GM21423 (cell line): ENCODE measurements around the gene GRM8.

Experiments used
- ATAC-seq: cut with Tn5 transposase; IDR thresholded peaks from one replicate; pipeline ENCODE4 v1.9.1; 2021; ENCODE audit warnings: mild to moderate bottlenecking, moderate library complexity; ENCODE audit not compliant: unreplicated experiment

The GRM8 gene

DNA sequence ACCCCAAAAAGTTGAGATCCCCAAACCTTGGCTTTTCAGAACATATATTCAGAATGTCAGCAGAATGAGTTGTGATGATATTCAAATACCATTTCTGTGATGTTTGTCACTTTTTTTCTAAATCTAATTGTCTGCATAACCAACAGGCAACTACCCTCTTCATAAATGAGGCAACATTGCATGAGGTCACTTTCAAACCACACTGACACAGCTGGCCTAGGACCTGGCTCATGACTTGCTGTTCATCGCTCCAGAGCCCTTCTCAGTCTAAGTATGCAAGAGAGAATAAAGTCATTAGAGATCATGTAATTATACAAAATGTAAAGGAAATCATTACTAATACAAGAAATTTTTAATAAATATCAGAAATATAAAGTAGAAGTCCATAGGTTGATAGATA lies 681.9 kb downstream of the GRM8 start:
- ATAC-seq, result no peak

DNA sequence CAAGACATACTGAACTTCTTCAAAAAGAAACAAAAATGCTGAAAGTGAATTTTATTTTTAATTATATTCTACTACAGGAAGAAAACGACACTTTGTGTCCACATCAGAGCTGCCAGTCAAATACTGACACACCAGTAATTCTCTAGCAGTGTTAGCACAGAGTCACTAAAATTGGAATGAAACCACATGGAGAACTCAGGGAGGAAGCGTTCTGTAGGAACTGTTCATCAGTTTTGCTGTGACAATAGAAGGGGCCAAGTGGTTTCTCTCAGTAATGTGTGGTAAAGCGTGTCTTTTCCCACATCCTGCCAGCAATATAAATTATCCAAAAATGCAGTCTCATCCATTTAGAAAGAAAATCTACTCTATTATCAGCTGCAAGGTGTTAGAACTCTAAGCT lies 683.3 kb downstream of the GRM8 start:
- ATAC-seq, result no peak

DNA sequence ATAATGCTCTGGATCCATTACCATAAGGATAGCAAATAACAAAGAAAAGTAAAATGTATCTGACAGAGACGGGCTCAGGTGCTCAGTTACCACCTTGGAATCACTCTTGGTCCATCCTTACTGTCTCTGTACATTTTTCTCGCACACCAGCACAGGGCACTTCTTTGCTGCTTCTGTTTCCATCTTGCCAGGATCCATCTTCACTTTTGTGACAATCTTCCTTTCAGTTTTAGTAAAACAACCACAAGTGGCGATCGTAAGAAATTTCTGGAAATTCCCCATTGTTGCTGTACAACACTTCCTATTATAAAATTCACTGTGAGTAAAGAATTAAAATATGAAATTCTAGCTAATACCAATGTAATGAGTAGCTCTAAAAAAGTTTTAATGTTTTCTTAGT lies 695.5 kb downstream of the GRM8 start:
- ATAC-seq, result no peak

DNA sequence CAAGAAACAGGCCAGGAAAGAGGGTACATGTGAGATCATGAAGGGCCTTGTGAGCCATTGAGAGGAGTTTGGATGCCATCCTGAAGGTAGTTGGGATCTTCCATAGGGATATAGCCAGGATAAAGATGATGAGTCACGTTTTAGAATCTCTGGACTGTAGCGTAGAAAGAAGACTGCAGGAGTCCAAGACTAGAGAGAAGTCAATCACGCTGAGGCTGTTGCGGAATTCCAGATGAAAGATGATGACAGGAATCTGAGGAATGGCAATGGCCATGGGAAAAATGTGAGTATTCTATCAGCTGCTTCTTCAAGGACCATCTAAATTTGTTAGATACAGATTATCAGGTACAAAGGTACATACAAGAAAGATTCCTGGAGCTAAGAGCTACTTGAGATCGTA lies 711.3 kb downstream of the GRM8 start:
- no peak for ATAC-seq

DNA sequence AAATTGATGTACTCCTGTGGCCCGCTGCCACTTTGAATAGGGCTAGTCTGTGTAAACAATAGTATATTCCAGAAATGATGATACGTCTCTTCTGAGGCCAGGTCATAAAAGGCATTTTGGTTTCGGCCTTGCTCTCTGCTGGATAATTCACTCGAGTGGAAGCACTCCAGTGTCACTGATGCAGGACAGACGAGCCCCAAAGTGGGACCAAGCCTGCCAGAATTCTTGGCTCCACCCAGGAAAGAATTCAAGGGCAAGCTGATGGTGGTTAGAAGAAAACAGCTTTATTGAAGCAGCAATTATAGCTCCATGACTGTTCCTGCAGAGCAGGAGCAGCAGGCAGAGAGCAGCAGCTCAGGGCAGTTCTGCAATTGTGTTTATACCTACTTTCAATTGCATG lies 717.6 kb downstream of the GRM8 start:
- ATAC-seq, result no peak

DNA sequence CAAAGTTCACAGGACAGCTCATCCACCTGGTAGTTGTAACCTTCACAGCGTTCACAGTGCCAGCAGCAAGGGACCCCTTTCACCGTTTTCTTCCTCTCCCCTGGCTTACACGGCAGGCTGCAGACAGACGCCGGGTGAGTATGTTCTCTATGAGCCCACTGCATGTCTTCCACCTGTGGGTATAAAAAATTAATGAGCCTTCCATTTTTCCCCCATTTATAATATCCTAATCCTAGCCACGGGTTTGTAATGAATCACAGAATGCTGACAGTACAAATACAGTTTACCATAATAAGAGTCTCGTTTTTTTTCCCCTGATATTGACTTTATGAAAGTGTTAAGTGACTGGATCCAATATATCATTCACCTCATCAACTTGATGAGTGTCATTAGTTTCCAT lies 719.0 kb downstream of the GRM8 start:
- no peak for ATAC-seq

DNA sequence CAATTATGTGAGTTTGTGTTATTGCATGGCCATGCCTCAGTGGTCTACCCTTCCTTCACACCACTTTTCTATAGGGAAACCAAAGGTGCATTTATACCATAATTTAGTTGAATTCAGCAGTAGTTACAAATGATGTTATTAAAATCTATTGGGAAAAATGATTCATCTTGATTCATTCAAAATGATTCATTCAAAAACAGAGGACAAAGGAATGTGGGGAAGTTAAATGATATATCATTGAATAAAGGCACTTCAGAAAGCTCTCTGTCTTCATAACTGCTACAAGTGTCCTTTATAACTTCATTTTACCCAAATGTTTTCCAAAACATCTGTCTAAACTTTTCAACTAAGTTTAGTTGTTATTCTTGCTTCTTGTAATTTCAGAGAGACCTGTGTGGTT lies 722.9 kb downstream of the GRM8 start:
- no peak for ATAC-seq

DNA sequence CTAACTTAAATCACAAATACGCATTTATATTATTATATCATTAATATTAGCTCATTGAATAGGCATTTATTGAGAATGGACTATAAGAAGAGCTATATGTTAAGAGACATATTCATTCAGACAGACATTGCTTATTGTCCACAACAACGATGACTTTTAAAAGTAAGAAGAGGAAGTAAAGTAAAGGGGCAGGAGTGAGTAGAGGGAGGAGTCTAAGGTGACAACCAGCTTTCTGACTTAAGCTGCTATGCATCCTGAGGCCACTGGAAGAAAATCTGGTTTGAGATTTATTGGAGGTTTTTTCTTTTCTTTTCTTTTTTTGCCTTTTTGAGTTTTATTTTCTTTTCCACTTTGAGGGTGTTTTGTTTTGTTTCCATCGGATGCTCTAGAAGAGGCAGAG lies 723.5 kb downstream of the GRM8 start:
- ATAC-seq, result no peak

DNA sequence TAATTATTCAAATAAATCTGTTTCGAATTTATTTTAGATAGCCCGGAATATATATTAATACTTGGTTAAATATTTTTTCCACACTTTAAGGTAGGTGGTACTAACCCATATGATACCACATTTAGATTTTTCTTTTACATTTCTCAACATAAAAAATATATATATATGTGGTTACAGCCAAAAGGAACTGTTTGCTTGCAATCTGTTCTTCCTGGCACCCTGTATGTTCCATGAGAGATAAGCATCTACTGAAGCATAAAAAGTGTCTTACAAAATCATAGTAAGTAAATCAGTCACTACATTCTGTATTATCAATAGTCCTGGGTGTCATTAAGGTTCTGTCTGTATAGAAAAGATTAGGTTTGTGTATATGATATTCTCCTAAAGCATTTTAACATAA lies 726.8 kb downstream of the GRM8 start:
- no peak for ATAC-seq

DNA sequence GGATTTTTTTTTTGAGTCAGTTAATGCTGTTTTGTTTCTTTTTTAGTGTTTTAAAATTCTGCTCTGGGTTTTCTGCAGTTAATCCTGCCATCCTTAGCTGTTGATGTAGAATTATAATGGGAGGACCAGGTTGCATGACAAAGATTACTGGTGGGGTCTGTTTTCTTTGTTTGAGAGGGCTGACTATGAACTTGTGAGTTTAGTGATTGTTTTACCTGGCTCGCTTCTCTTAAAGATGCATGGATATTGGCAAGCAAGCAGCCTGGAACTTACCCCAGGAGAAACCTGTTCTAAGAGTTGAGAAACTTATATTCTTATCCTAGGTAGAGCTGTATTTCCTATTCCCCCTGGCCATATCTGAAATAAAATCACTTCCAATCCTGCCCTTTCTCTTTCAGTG lies 727.8 kb downstream of the GRM8 start:
- ATAC-seq, result no peak

DNA sequence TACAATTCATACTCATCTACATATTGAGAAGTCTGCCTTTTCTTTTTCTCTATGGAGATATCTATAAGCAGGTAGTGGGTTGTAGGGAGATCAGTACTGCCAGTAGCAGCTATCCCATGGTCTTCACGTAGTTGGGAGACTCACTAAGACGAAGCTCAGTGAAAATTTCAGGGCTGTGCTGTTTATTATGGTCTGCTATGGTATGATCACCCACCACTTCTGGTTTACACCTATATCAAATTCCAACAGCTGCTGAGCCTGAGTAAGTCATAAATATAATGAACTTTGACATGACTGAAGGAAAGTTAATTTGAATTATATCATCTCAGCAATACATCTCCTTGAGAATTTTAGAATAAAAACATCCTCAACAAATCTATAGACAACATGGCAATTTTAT lies 741.7 kb downstream of the GRM8 start:
- ATAC-seq, result no peak

DNA sequence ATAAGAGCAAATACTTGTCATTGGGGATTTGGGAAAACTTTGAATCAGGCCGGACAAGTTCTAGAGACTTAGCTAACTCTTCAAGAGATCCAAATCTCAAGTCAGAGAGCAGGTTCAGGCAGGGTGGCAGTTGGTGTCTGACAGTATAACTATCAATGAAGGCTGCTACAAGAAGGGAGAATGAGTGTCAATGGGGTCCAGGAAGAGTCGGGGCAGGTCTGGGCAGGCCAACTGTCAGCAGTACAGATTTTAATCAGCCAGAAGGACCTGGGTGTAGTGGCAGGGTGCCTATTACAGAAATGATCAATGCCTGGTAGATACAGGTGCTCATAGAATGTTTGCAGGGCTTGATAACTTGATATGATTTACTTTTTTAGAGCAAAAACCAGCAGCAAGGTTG lies 751.1 kb downstream of the GRM8 start:
- ATAC-seq, result no peak

DNA sequence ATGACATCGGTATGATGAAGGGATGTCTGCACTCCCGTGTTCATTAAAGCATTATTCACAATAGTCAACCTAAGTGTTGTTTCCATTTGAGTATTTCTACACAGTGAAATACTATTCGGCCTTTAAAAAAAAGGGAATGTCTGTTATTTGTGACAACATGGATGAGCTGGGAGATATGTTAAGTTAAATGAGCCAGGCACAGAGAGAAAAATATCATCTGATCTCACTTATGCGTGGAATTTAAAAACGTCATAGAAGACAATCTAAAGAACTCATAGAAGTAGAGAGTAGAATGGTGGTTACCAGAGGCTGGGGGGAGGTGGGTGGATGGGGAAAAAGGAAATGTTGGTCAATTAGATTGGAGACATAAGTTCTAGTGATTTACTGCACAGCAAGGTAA lies 753.3 kb downstream of the GRM8 start:
- ATAC-seq, result no peak

DNA sequence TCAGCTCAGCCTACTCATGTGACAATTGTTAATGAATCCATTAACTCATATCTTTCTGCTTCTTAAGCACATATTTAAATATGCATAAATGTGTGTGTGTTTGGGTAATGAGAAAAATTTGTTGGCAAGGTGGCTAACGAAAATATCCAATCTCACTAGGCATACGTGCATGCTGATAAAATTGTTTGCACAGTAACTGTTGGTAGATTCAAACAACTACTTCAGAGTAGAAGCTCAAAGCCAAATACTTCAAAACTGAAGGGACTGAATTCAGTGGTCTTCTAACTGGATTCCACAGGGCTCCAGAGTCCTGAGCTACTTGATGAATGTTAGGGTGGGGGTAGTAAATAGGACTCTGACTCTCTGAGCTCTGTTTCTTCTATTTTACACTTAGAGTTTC lies 757.0 kb downstream of the GRM8 start:
- no peak for ATAC-seq

DNA sequence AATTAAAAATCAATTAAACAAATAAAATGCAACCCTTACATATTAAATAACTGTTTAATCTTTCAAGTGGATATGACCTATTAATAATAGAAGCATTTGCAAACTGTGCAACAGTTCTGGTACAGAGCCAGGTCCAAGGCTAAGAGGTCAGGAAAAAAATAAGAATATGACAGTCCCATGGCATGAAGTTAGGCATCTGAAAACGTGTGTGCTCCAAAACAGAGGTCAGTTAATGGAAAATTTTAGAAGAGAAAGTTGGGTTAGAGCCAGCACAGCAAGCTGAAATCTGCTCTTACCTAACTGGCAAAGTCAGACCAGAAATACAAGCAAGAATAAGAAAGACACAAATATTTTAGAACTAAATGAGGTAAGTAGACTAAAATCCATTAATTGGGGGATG lies 757.7 kb downstream of the GRM8 start:
- no peak for ATAC-seq

DNA sequence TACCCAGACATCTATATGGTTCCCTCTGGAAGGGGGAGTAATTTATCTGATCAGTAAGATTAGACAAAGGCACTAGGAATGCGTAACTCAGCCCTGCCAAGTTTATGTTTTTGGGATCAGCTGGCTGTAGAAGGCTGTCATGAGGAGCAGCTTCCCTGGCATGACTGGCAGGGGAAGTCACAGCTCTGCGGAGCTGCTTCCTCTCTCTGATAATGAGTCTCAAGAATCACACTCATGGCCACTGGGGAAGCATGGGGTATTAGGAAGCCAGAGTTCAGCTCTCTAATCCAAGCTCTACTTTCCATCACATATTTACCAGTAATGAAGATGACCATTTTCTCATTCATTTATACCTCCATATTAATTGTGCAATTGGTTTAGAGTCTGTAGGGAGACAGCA lies 758.9 kb downstream of the GRM8 start:
- ATAC-seq, result no peak

DNA sequence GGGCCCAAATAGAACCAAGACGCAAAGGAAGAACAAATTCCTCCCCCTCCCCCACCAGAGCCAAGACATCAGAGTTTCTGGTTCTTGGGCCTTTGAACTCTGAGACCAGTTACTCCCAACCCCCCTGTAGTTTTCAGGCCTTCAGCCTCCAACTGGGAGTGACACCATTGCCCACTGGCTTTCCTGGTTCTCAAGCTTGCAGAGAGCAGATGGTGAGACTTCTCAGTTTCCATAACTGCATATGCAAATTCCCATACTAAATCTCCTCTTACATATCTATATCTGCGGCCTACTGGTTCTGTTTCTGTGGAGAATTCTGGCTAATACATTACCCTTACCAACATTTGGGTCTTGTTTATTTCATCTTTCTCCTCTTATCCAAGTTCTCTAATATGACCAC lies 762.9 kb downstream of the GRM8 start:
- ATAC-seq, result no peak

DNA sequence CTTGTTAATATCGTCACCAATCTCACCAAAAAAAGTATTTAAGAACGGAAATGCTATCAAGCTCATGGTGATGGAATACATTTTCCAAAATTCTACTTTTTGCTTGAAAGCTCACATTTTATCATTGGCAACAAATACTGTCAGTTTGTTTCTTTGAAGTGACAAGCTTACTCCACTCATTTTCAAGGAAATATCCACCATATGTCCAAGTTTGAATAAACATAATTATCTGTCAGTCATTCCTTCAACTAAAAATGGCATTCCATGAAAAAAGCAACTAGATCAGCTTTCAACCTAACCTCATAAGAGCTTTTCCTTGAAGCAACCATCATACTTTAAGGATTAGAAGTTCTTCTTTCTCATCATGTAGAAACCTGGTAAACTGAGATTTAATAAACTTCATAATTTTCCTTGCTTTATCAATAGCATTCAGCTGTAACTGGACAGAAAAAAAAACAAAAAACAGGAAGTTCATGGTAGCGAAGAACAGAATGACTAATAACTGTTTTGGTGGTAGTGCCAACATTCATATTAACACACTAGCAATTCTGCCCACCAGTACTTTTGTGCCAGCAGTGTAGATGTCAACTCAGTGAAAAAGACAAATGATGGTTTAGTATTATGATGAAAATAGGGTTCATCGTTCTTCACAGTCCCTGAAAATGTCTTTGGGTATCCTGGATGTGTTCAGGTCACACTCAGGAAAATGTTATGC lies 764.9 kb downstream of the GRM8 start:
- no peak for ATAC-seq

DNA sequence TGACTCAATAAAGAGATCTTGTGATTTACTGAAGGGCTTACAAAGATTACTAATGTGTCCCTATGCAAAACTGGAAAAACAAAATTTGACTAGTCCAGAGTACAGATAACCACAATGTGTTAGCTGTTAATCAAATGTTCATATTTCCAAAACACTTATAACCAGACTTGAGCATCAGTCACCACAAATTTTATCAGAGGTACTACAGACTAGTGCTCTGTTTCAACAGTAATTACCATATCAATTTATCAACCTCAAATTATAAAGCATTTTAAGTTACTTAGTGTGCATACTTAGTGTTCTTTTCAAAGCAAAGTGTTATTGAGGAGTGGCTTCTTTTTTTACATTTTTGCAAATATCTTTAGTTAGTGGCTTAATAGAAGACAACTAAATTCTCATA lies 765.9 kb downstream of the GRM8 start:
- no peak for ATAC-seq

DNA sequence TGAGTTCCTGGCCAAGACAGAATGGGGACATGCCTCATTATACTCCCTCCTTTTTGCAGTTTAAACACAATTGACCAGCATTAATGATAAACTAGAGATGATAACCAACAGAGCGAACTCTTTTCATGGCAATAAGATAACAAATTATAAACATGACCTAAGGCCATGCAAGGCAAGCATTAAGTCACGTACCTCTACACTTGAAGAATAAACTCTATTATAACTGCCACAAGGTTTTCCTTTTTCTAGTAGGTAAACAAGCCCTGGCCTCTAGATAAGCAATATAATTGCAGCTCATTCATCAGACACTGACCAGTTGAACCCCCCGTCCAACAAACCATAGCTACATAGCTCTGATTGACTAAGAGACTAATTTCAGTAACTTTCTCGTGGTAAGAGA lies 767.0 kb downstream of the GRM8 start:
- ATAC-seq, result no peak

DNA sequence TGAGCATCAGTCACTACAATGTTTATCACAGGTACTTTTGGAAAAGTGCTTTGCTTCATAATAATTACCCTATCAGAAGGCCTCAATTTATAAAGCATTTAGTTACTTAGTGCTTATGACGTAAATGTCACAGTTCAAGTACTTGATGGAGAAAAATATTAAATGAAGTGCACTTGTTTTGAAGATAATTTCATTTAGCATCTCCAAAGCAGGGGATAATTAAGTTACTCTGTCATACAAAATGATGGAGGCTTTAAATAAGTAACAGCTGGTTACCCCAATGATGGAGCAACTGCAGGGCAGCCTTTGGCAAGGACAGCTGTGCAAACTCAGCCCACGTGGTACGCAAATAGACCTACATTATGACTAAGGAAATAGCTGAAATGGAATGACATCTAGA lies 768.8 kb downstream of the GRM8 start:
- no peak for ATAC-seq

DNA sequence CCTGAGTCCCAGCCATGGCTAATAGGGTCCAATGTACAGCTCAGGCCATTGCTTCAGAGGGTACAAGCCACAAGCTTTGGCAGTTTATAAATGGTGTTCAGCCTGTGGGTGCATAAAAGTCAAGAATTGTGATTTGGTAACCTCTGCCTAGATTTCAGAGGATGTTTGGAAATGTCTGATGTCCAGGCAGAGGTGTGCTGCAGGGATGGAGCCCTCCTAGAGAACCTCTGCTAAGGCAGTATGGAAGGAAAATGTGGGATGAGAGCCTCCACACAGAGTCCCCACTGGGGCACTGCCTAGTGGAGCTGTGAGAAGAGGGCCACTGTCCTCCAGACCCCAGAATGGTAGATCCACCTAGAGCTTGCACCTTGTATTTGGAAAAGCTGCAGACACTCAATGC lies 779.9 kb downstream of the GRM8 start:
- no peak for ATAC-seq

DNA sequence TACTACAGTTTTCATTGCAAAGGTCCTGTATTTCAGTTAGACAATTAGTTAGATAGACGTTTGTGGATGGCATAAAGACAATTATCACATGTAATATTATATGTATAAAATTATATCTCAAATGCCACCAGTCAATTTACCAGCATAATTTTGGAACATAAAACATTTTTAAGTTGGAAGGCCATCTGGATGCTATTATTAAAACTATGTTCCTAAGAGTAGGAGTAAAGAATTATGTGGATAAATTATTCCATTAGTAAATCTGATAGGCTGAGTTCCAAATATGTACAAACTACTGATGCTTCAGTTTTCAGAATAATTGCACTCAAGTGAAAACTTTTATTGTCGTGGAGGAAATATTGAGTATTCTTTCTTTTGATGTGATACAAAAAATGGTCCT lies 790.3 kb downstream of the GRM8 start:
- no peak for ATAC-seq

DNA sequence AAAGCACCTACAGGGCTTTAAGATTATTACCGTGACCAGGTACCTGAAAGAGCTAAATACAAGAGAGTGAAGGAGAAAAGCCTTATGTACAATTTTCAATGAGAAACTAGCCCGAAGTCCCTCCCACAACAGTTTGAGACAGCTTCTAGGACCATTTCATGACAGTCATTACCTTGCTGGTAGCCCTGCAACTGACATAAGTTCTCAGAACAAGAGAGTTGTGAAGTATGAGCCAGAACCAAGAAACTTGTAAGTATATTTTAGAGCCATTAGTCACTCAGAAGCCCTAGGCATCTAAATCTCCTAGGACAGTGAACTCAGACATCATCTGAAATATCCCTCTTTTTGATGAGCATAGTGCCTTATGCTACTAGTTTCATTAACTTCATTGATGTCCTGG lies 792.1 kb downstream of the GRM8 start:
- no peak for ATAC-seq
